SU-DHL-6 (cell line): ENCODE measurements around the gene PLXNA2.

Source experiments
- EZH2phosphoT487 ChIP-seq: fragments of 200-600 bp; sonication (generic), shearing (Covaris generic); conservative IDR thresholded peaks from 2 replicates; pipeline ENCODE4 v1.6.1; 2018; ENCODE audit warnings: mild to moderate bottlenecking, antibody characterized with exemption, low read length, moderate library complexity, mixed read lengths
- TF ChIP-seq, protein P1 (sequence below): fragments of 200-600 bp; sonication (generic); IDR thresholded peaks from one replicate; pipeline ENCODE4 v1.5.1; 2017; ENCODE audit warnings: antibody characterized with exemption, mild to moderate bottlenecking, low read length, moderate library complexity; ENCODE audit not compliant: insufficient read depth, poor library complexity, severe bottlenecking

DNA sequence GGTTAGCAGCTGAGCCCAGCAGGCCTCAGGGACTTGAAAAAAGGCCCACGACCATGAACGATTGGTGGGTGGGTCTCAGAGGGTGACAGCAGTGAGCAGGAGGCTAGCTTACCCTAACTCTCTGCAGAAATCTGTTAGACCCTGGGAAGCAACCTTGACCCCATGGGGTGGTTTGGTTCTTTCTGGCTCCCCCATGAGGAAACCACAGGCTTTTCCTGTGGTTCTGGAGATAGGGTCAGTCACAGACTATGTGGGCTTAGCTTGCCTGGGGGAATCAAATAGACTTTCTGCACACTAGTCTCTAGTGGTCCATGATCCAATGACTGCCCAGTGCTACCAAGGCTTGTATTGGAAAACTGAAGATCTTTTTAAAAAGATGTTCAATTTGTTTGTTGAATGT is 118.1 kb downstream of the PLXNA2 start:
- TF ChIP-seq, protein P1, sequence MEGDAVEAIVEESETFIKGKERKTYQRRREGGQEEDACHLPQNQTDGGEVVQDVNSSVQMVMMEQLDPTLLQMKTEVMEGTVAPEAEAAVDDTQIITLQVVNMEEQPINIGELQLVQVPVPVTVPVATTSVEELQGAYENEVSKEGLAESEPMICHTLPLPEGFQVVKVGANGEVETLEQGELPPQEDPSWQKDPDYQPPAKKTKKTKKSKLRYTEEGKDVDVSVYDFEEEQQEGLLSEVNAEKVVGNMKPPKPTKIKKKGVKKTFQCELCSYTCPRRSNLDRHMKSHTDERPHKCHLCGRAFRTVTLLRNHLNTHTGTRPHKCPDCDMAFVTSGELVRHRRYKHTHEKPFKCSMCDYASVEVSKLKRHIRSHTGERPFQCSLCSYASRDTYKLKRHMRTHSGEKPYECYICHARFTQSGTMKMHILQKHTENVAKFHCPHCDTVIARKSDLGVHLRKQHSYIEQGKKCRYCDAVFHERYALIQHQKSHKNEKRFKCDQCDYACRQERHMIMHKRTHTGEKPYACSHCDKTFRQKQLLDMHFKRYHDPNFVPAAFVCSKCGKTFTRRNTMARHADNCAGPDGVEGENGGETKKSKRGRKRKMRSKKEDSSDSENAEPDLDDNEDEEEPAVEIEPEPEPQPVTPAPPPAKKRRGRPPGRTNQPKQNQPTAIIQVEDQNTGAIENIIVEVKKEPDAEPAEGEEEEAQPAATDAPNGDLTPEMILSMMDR, result no peak
- TF ChIP-seq EZH2phosphoT487, result no peak
